A673 (cell line): ENCODE measurements around the gene SIDT1. TPM values are rescaled to one million over a fixed set of nuclear protein-coding genes. Genes with fewer than 3 reads are reported as not detected.

Experiments
- BruUV-seq: library from RNA; stranded (reverse); fragments of 400-500 nt; replicated peaks from 2 replicates; lab custom pipeline; 2021; lab: Mats Ljungman, UMichigan
- CTCF ChIA-PET: fragments of 300-600 bp; sonication (Branson Sonifier 250); formaldehyde crosslinking; loops from one replicate; lab custom pipeline; 2022; ENCODE audit warnings: antibody characterized with exemption; lab: Charles Lee
- POLR2A ChIA-PET: fragments of 300-600 bp; sonication (Branson Sonifier 250); formaldehyde crosslinking; loops from one replicate; lab custom pipeline; 2022; ENCODE audit warnings: antibody characterized with exemption; ENCODE audit not compliant: low non-redundant PET; lab: Charles Lee
- DNase-seq: peaks from one replicate; pipeline ENCODE4 v3.0.0-alpha.2; 2015; ENCODE audit warnings: low spot score
- H3K27ac ChIP-seq: fragments of 200-600 bp; sonication (generic); 2 replicates; pipeline ENCODE4 v1.5.1; 2016; ENCODE audit warnings: mixed run types, low read depth, mild to moderate bottlenecking, mixed read lengths, antibody characterized with exemption, low read length; ENCODE audit not compliant: poor library complexity, severe bottlenecking
- H3K27me3 ChIP-seq: fragments of 200-600 bp; sonication (generic); replicated peaks from 2 replicates; pipeline ENCODE4 v1.6.1; 2017; ENCODE audit warnings: mixed run types, low read depth, mild to moderate bottlenecking, mixed read lengths, antibody characterized with exemption, low read length; ENCODE audit not compliant: insufficient read depth, poor library complexity
- H3K36me3 ChIP-seq: fragments of 200-600 bp; sonication (generic); 2 replicates; pipeline ENCODE4 v1.6.1; 2016; ENCODE audit warnings: mixed run types, mild to moderate bottlenecking, mixed read lengths, antibody characterized with exemption, low read length; ENCODE audit not compliant: insufficient read depth, poor library complexity, severe bottlenecking
- H3K4me1 ChIP-seq: fragments of 200-600 bp; sonication (generic); 2 replicates; pipeline ENCODE4 v1.6.1; 2017; ENCODE audit warnings: mixed run types, mild to moderate bottlenecking, mixed read lengths, antibody characterized with exemption, low read length; ENCODE audit not compliant: insufficient read depth, poor library complexity, severe bottlenecking
- H3K4me3 ChIP-seq: fragments of 200-600 bp; sonication (generic); 2 replicates; pipeline ENCODE4 v1.5.1; 2016; ENCODE audit warnings: low read depth, mixed run types, mild to moderate bottlenecking, mixed read lengths, low read length; ENCODE audit not compliant: poor library complexity, severe bottlenecking
- H3K9me3 ChIP-seq: fragments of 200-600 bp; sonication (generic); 2 replicates; pipeline ENCODE4 v1.6.1; 2016; ENCODE audit warnings: mixed run types, low read depth, mild to moderate bottlenecking, mixed read lengths, antibody characterized with exemption, low read length; ENCODE audit not compliant: poor library complexity, severe bottlenecking
- CTCF ChIP-seq: fragments of 300-800, 200-600 bp; sonication (generic); conservative IDR thresholded peaks from 2 replicates; pipeline ENCODE4 v1.5.1; 2017; ENCODE audit warnings: low read depth, mild to moderate bottlenecking, antibody characterized with exemption, low read length, moderate library complexity, mixed read lengths
- EZH2 ChIP-seq: fragments of 200-600 bp; sonication (generic); IDR thresholded peaks from 2 replicates; pipeline ENCODE4 v1.6.1; 2017; ENCODE audit warnings: borderline replicate concordance, low read depth, mild to moderate bottlenecking, mixed read lengths, antibody characterized with exemption, low read length; ENCODE audit not compliant: poor library complexity, severe bottlenecking
- intact Hi-C: fragments of 100-400 bp; cut with micrococcal nuclease; formaldehyde crosslinking; loops from one replicate; pipeline ENCODE4 v1.10.0; 2022; ENCODE audit not compliant: unreplicated experiment
- total RNA-seq: library from RNA; stranded (reverse); gene quantifications from 2 replicates; pipeline ENCODE4 v1.2.3, GENCODE V29; 2021

The SIDT1 gene
- total RNA-seq, 1 experiment from 2014 or later = not detected

- Histone ChIP-seq H3K36me3 (no peaks in the 10 kb centered on the region), H3K4me1 (peaks cover 15% of the 10 kb centered on the region), H3K27ac (no peak overlapping the region), H3K9me3 (no peaks in the 10 kb centered on the region), H3K27me3 (peaks cover 37% of the 10 kb centered on the region), H3K4me3 (no peak overlapping the region)
- DNase-seq = no peak
- BruUV-seq = no TSS peak
- TF ChIP-seq EZH2 (no peak), CTCF (no peak)
- ChIA-PET POLR2A (no interaction called here), CTCF (no interaction called here)
- intact Hi-C loops = no loop called here
These were observed 4.3 kb downstream of the SIDT1 start for GRCh38 chr3:113536627-113537101.

- ChIA-PET POLR2A (no interaction called here), CTCF (no interaction called here)
- Histone ChIP-seq H3K36me3 (no peaks in the 10 kb centered on the region), H3K27ac (no peak overlapping the region), H3K4me1 (peaks cover 11% of the 10 kb centered on the region), H3K4me3 (no peak overlapping the region), H3K27me3 (peaks cover 32% of the 10 kb centered on the region), H3K9me3 (peaks cover under 1% of the 10 kb centered on the region)
- DNase-seq = no peak
- TF ChIP-seq CTCF (no peak), EZH2 (no peak)
- intact Hi-C loops = no loop called here
- no TSS peak for BruUV-seq
These were observed 4.8 kb downstream of the SIDT1 start for GRCh38 chr3:113537155-113537554.

GRCh38 chr3:113541519-113541918 is 9.2 kb downstream of the SIDT1 start:
- TF ChIP-seq EZH2 = no peak
- TF ChIP-seq CTCF = no peak
- H3K27ac ChIP-seq = no peak overlapping the region
- ChIA-PET POLR2A (no interaction called here), CTCF (no interaction called here)
- H3K9me3 ChIP-seq = peaks cover 6% of the 10 kb centered on the region
- no peaks in the 10 kb centered on the region for H3K27me3 ChIP-seq
- H3K4me1 ChIP-seq = no peaks in the 10 kb centered on the region
- H3K4me3 ChIP-seq = no peak overlapping the region
- no peak for DNase-seq
- H3K36me3 ChIP-seq = no peaks in the 10 kb centered on the region
- intact Hi-C loops = no loop called here
- BruUV-seq = no TSS peak
